OCI-LY3 (cell line): Measurements from ENCODE around the gene COL8A2.
"Not testable (repeated sequence)": the region's sequence is repeated elsewhere in the genome, so short reads cannot be mapped to it uniquely, and the experiment has no call there.

Experiments used
- EZH2phosphoT487 ChIP-seq: fragments of 200-600 bp; shearing (Covaris generic); IDR thresholded peaks from 2 replicates; pipeline ENCODE4 v1.6.1; 2018; ENCODE audit warnings: antibody characterized with exemption, mixed run types, low read depth
- TF ChIP-seq, protein P1 (sequence below): fragments of 200-600, 300-600 bp; sonication (generic); IDR thresholded peaks from 2 replicates; pipeline ENCODE4 v1.5.1; 2014; ENCODE audit warnings: antibody characterized with exemption, low read length, low read depth

DNA sequence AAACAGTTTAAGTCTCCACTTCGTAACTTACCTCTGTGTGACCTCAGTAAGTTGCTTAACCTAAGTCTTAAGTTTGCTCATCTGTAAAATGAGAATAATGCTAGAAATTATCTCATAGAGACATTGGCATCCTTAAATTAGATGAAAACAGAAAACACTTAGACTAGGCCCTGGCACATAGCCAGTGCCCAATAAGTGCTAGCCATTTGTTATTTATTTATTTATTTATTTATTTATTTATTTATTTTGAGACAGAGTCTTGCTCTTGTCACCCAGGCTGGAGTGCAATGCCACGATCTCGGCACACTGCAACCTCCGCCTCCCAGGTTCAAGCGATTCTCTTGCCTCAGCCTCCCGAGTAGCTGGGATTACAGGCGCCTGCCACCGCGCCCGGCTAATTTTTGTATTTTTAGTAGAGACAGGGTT is 33.8 kb upstream of the COL8A2 start:
- TF ChIP-seq, protein P1, sequence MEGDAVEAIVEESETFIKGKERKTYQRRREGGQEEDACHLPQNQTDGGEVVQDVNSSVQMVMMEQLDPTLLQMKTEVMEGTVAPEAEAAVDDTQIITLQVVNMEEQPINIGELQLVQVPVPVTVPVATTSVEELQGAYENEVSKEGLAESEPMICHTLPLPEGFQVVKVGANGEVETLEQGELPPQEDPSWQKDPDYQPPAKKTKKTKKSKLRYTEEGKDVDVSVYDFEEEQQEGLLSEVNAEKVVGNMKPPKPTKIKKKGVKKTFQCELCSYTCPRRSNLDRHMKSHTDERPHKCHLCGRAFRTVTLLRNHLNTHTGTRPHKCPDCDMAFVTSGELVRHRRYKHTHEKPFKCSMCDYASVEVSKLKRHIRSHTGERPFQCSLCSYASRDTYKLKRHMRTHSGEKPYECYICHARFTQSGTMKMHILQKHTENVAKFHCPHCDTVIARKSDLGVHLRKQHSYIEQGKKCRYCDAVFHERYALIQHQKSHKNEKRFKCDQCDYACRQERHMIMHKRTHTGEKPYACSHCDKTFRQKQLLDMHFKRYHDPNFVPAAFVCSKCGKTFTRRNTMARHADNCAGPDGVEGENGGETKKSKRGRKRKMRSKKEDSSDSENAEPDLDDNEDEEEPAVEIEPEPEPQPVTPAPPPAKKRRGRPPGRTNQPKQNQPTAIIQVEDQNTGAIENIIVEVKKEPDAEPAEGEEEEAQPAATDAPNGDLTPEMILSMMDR, result not testable (repeated sequence)
- not testable (repeated sequence) for TF ChIP-seq EZH2phosphoT487
